Kidney epithelial cell (primary cell): ENCODE results near the gene DNMT1. TPM values are rescaled to one million over a fixed set of nuclear protein-coding genes. Genes with fewer than 3 reads are reported as not detected.

ENCODE experiments used
- DNase-seq: peaks from one replicate; pipeline ENCODE4 v3.0.0-alpha.2; 2010; ENCODE audit warnings: low read depth
- H3K27me3 ChIP-seq: 2 replicates; pipeline ENCODE4 v1.6.0; 2011; ENCODE audit warnings: low read length; ENCODE audit not compliant: control insufficient read depth, insufficient read depth
- H3K36me3 ChIP-seq: 2 replicates; pipeline ENCODE4 v1.5.1; 2011; ENCODE audit warnings: low read length; ENCODE audit not compliant: control insufficient read depth, insufficient read depth
- H3K4me3 ChIP-seq: 2 replicates; pipeline ENCODE4 v1.5.1; 2011; ENCODE audit warnings: low read depth, mild to moderate bottlenecking, control low read depth, low read length
- total RNA-seq: library from RNA; depleted of rRNA; stranded (reverse); fragments of >200 nt; gene quantifications from 2 replicates; pipeline ENCODE4 v1.2.3, GENCODE V29; 2015
- TF ChIP-seq, protein P1 (sequence below): IDR thresholded peaks from 2 replicates; pipeline ENCODE4 v1.5.1; 2011; ENCODE audit warnings: mild to moderate bottlenecking, moderate library complexity, low read length, control low read depth, inconsistent platforms; ENCODE audit not compliant: insufficient read depth, poor library complexity, severe bottlenecking

DNMT1 gene
- total RNA-seq, 1 donor from 2014 or later, result 66.9 TPM

DNA sequence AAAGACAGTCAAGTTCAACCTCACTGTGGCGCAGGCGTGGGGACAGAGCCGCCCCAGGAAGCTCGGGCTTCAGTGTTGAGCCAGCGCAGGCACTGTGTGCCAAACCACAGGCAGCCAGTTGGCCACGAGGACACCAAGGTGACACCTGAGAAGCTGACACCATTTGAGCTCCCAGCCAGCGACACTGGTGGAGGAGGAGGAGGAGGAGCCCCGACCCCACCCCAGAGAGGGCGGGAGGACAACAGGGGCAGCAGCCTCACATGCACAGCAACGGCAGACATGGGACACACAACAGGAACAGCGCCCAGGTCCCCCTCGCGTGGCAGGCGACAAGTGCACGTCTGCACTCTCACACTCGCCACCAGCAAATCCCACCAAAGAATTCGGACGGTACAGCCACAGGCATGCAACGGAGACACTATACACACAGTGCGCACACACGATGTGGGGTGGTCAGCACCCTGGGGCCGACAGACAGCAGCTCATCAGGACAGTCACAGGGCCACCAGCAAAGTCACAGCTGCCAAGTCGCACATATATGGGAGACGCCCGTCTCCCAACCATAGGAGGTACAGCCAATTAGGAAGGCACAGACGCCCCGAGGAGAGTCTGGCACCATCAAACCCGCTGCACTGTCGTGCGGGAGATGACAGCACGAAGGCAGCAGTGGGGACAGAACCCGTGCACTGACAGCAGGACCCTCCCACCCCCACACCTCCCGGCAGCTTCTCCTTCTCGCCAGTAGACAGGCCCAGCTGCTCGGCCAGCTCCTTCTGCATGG is 78.5 kb downstream of the DNMT1 start:
- no peaks in the 10 kb centered on the region for H3K27me3 ChIP-seq
- no peak for DNase-seq
- H3K4me3 ChIP-seq, result no peak overlapping the region
- TF ChIP-seq, protein P1, sequence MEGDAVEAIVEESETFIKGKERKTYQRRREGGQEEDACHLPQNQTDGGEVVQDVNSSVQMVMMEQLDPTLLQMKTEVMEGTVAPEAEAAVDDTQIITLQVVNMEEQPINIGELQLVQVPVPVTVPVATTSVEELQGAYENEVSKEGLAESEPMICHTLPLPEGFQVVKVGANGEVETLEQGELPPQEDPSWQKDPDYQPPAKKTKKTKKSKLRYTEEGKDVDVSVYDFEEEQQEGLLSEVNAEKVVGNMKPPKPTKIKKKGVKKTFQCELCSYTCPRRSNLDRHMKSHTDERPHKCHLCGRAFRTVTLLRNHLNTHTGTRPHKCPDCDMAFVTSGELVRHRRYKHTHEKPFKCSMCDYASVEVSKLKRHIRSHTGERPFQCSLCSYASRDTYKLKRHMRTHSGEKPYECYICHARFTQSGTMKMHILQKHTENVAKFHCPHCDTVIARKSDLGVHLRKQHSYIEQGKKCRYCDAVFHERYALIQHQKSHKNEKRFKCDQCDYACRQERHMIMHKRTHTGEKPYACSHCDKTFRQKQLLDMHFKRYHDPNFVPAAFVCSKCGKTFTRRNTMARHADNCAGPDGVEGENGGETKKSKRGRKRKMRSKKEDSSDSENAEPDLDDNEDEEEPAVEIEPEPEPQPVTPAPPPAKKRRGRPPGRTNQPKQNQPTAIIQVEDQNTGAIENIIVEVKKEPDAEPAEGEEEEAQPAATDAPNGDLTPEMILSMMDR, result no peak
- H3K36me3 ChIP-seq, result peaks cover 5% of the 10 kb centered on the region

DNA sequence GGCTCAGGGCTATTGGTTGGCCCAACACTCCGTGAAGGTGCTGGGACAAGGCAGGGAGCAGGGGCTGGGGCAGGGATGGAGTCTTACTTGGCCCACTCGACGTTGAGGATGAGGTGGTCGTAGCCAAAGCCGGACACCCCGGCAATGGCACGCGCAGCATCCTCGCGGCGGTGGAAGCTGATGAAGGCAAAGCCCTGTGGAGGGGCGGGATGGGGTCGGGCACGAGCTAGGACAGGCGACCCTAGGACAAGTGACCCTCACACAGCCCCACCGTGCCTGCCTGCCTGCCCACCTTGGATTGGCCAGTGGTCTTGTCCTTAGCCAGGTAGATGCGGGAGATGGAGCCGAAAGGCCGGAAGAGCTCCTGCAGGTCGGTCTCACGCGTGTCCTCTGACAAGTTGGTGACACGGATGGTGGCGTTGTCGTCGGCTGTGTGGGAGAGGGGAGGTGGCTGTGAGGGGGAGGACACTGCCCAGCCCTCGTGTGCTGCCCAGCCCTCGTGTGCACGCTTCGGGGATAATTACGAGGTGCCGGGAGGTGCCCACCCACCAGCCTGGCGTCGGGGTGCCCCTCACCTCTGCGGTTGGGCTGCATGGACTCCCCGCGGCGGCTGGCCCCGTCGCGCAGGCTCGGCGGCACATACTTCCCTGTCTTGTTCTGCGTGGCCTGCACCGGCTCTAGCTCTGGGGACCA is 79.2 kb downstream of the DNMT1 start:
- DNase-seq, result no peak
- TF ChIP-seq, protein P1, result no peak
- no peaks in the 10 kb centered on the region for H3K27me3 ChIP-seq
- no peak overlapping the region for H3K4me3 ChIP-seq
- peaks cover 5% of the 10 kb centered on the region for H3K36me3 ChIP-seq

DNA sequence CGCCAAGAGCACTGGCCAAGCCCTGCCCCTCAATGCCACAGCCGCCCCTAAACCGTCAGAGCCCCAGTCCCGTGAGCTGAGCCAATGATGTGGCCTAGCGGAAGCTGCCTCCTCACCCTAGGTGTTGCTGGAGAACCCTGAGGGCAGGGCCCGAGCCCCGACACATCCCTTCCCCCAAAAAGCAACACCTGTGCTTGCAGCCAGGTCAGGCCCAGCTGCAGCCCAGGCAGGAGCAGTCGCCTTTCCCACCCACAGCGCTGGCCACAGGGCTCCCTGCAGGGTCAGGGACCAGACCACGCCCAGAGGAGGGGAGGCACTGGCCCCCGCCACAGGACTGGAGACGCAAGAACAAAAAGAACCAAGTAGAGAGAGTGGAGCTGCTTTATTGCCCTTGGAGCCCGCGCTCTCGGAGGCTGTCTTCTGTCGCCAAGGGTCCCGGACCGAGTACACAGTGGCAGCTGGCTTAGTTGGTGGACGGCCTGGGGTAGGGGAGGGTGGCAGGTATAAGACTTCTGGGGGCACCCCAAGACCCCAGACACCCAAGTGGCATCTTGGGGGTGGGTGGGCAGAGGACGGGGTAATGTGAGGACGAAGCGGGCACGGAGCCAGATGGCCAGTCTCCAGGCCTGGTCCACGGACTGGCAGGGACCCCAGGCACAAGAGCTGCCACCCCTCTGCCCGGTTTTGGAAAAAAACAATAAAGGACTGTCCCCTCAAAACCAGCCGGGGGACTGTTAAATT is 79.9 kb downstream of the DNMT1 start:
- DNase-seq, result no peak
- no peak overlapping the region for H3K4me3 ChIP-seq
- TF ChIP-seq, protein P1, result no peak
- no peaks in the 10 kb centered on the region for H3K27me3 ChIP-seq
- peaks cover 5% of the 10 kb centered on the region for H3K36me3 ChIP-seq

DNA sequence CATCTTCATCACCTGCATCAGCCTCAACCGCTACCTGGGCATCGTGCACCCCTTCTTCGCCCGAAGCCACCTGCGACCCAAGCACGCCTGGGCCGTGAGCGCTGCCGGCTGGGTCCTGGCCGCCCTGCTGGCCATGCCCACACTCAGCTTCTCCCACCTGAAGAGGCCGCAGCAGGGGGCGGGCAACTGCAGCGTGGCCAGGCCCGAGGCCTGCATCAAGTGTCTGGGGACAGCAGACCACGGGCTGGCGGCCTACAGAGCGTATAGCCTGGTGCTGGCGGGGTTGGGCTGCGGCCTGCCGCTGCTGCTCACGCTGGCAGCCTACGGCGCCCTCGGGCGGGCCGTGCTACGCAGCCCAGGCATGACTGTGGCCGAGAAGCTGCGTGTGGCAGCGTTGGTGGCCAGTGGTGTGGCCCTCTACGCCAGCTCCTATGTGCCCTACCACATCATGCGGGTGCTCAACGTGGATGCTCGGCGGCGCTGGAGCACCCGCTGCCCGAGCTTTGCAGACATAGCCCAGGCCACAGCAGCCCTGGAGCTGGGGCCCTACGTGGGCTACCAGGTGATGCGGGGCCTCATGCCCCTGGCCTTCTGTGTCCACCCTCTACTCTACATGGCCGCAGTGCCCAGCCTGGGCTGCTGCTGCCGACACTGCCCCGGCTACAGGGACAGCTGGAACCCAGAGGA is 80.6 kb downstream of the DNMT1 start:
- Histone ChIP-seq H3K27me3 (no peaks in the 10 kb centered on the region), H3K4me3 (no peak overlapping the region), H3K36me3 (peaks cover 5% of the 10 kb centered on the region)
- DNase-seq, result no peak
- TF ChIP-seq, protein P1, result no peak

DNA sequence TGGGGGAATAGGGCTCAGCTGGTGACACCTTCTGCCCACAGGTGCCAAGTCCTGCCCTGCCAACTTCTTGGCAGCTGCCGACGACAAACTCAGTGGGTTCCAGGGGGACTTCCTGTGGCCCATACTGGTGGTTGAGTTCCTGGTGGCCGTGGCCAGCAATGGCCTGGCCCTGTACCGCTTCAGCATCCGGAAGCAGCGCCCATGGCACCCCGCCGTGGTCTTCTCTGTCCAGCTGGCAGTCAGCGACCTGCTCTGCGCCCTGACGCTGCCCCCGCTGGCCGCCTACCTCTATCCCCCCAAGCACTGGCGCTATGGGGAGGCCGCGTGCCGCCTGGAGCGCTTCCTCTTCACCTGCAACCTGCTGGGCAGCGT is 81.2 kb downstream of the DNMT1 start:
- peaks cover 5% of the 10 kb centered on the region for H3K36me3 ChIP-seq
- DNase-seq, result no peak
- no peaks in the 10 kb centered on the region for H3K27me3 ChIP-seq
- TF ChIP-seq, protein P1, result no peak
- H3K4me3 ChIP-seq, result no peak overlapping the region
